Measurements from ENCODE around the gene CHAMP1. TPM values are rescaled to one million over a fixed set of nuclear protein-coding genes. Genes with fewer than 3 reads are reported as not detected.

CHAMP1 gene
- polyA plus RNA-seq, 1 donor from 2014 or later, result 13.0 TPM

DNA sequence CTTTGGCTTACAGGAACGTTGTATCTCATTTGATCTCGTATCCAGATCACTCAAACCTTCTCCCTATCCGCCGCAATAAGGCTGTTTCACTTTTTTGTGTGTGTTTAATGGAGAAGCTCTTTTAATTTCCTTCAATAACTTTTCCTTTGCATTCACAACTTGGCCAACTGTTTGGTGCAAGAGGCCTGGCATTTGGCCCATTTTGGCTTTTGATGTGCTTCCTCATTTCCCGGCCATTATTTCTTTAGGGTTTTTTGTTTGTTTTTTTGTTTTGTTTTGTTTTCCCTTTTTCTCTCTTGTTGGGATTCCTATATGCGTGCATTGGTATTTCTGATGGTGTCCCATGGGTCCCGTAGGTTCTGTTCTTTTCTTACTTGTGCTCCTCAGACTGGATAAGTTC, 39.0 kb upstream of the CHAMP1 start:
- Histone ChIP-seq H3K4me3 (ENCODE audit: low read length) (no peak overlapping the region), H3K4me2 (ENCODE audit: low read length) (no peak overlapping the region), H3K79me2 (replicated peaks; ENCODE audit: insufficient read depth, low read length) (no peaks in the 10 kb centered on the region), H3K9me2 (ENCODE audit: insufficient read depth, low read length) (no peaks in the 10 kb centered on the region), H3F3A (ENCODE audit: insufficient read depth, low read length, poor library complexity, severe bottlenecking) (peaks cover 7% of the 10 kb centered on the region), H2AFZ (ENCODE audit: low read depth, low read length) (no peak overlapping the region), H4K20me1 (ENCODE audit: insufficient read depth) (no peaks in the 10 kb centered on the region), H3K36me3 (ENCODE audit: insufficient read depth, low read length) (peaks cover 4% of the 10 kb centered on the region), H3K9me3 (ENCODE audit: low read length) (no peaks in the 10 kb centered on the region), H3K27me3 (ENCODE audit: insufficient read depth, low read depth, low read length) (no peaks in the 10 kb centered on the region), H3K27ac (ENCODE audit: low read length) (no peak overlapping the region), H3K9ac (ENCODE audit: low read length) (no peak overlapping the region)
- TF ChIP-seq, protein P1, sequence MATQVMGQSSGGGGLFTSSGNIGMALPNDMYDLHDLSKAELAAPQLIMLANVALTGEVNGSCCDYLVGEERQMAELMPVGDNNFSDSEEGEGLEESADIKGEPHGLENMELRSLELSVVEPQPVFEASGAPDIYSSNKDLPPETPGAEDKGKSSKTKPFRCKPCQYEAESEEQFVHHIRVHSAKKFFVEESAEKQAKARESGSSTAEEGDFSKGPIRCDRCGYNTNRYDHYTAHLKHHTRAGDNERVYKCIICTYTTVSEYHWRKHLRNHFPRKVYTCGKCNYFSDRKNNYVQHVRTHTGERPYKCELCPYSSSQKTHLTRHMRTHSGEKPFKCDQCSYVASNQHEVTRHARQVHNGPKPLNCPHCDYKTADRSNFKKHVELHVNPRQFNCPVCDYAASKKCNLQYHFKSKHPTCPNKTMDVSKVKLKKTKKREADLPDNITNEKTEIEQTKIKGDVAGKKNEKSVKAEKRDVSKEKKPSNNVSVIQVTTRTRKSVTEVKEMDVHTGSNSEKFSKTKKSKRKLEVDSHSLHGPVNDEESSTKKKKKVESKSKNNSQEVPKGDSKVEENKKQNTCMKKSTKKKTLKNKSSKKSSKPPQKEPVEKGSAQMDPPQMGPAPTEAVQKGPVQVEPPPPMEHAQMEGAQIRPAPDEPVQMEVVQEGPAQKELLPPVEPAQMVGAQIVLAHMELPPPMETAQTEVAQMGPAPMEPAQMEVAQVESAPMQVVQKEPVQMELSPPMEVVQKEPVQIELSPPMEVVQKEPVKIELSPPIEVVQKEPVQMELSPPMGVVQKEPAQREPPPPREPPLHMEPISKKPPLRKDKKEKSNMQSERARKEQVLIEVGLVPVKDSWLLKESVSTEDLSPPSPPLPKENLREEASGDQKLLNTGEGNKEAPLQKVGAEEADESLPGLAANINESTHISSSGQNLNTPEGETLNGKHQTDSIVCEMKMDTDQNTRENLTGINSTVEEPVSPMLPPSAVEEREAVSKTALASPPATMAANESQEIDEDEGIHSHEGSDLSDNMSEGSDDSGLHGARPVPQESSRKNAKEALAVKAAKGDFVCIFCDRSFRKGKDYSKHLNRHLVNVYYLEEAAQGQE (IDR thresholded peaks at IDR 0.05; ENCODE audit: borderline replicate concordance), result no peak
- no peak for TF ChIP-seq POLR2AphosphoS5 (IDR thresholded peaks at IDR 0.05)
- TF ChIP-seq RAD21 (conservative IDR thresholded peaks at IDR 0.05), result no peak
- TF ChIP-seq TAF1 (IDR thresholded peaks at IDR 0.05; ENCODE audit: low read depth), result no peak
- no peak for TF ChIP-seq EP300 (conservative IDR thresholded peaks at IDR 0.05; ENCODE audit: poor library complexity, severe bottlenecking)
- no peak for TF ChIP-seq CTCF (IDR thresholded peaks at IDR 0.05; ENCODE audit: poor library complexity, severe bottlenecking)
- TF ChIP-seq SMC3 (conservative IDR thresholded peaks at IDR 0.05; ENCODE audit: poor library complexity), result no peak
- no peak for TF ChIP-seq EZH2 (IDR thresholded peaks at IDR 0.05; ENCODE audit: borderline replicate concordance, insufficient read depth, low read length, poor library complexity, severe bottlenecking)
- no peak for TF ChIP-seq MXI1 (conservative IDR thresholded peaks at IDR 0.05; ENCODE audit: poor library complexity, severe bottlenecking)

- Histone ChIP-seq H3K27ac (ENCODE audit: low read length) (no peak overlapping the region), H3K27me3 (ENCODE audit: insufficient read depth, low read depth, low read length) (no peaks in the 10 kb centered on the region), H4K20me1 (ENCODE audit: insufficient read depth) (no peaks in the 10 kb centered on the region), H2AFZ (ENCODE audit: low read depth, low read length) (no peak overlapping the region), H3K4me2 (ENCODE audit: low read length) (no peak overlapping the region), H3K4me3 (ENCODE audit: low read length) (no peak overlapping the region), H3K36me3 (ENCODE audit: insufficient read depth, low read length) (no peaks in the 10 kb centered on the region), H3K79me2 (replicated peaks; ENCODE audit: insufficient read depth, low read length) (peaks cover 19% of the 10 kb centered on the region), H3K9ac (ENCODE audit: low read length) (no peak overlapping the region), H3F3A (ENCODE audit: insufficient read depth, low read length, poor library complexity, severe bottlenecking) (peaks cover 10% of the 10 kb centered on the region), H3K9me2 (ENCODE audit: insufficient read depth, low read length) (no peaks in the 10 kb centered on the region), H3K9me3 (ENCODE audit: low read length) (no peaks in the 10 kb centered on the region)
- TF ChIP-seq POLR2AphosphoS5 (IDR thresholded peaks at IDR 0.05), result no peak
- TF ChIP-seq TAF1 (IDR thresholded peaks at IDR 0.05; ENCODE audit: low read depth), result no peak
- TF ChIP-seq CTCF (IDR thresholded peaks at IDR 0.05; ENCODE audit: poor library complexity, severe bottlenecking), result no peak
- TF ChIP-seq RAD21 (conservative IDR thresholded peaks at IDR 0.05), result no peak
- no peak for TF ChIP-seq SMC3 (conservative IDR thresholded peaks at IDR 0.05; ENCODE audit: poor library complexity)
- no peak for TF ChIP-seq EZH2 (IDR thresholded peaks at IDR 0.05; ENCODE audit: borderline replicate concordance, insufficient read depth, low read length, poor library complexity, severe bottlenecking)
- no peak for TF ChIP-seq EP300 (conservative IDR thresholded peaks at IDR 0.05; ENCODE audit: poor library complexity, severe bottlenecking)
- TF ChIP-seq MXI1 (conservative IDR thresholded peaks at IDR 0.05; ENCODE audit: poor library complexity, severe bottlenecking), result no peak
Measured at GRCh38 chr13:114279146-114279545, 35.2 kb upstream of the CHAMP1 start.

All from neural cell (in vitro differentiated cells).